HG03571 (cell line): Measurements from ENCODE around the gene SPRY4.
"Not testable (repeated sequence)": the region's sequence is repeated elsewhere in the genome, so short reads cannot be mapped to it uniquely, and the experiment has no call there.

Experiments
- ATAC-seq: cut with Tn5 transposase; IDR thresholded peaks from one replicate; pipeline ENCODE4 v1.9.1; 2021; ENCODE audit not compliant: unreplicated experiment

SPRY4 gene

GRCh38 chr5:142264084-142264483 is 60.7 kb downstream of the SPRY4 start:
- not testable (repeated sequence) for ATAC-seq

DNA sequence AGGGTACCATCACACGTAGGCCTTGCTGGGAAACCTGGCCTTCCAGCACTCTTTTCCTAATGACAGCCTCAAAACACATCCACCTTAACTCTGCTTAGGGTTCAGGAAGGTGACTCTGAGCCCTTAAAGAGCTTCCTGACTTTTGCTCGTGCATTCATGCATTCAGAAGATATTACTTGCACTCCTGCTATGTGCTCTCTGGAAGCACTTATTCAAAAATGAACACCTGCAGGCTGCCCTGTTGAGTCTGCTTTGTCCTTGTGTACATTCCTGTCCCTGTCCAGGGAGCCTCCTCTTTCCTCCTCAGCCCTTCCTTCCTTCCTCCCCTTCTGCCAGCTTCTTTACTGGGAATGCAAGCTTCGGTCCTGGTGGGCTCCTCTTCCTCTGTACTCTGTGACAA is 61.5 kb downstream of the SPRY4 start:
- ATAC-seq: no peak

GRCh38 chr5:142262683-142263082 is 62.1 kb downstream of the SPRY4 start:
- ATAC-seq: no peak
